ENCODE measurements around the gene COL9A2.

Gene COL9A2

GRCh38 chr1:40307186-40307585 is 9.9 kb downstream of the COL9A2 start:
- Mint-ChIP-seq H3K4me1 (no peaks in the 10 kb centered on the region), H3K27ac (no peak overlapping the region), H3K9me3 (no peaks in the 10 kb centered on the region), H3K4me3 (no peak overlapping the region), H3K36me3 (ENCODE audit: low read depth) (no peaks in the 10 kb centered on the region), H3K27me3 (ENCODE audit: low read depth) (no peaks in the 10 kb centered on the region)
- TF ChIP-seq CTCF (IDR thresholded peaks at IDR 0.05; ENCODE audit: unreplicated experiment in 3 of 3) = no peak

- Mint-ChIP-seq H3K27ac (no peak overlapping the region), H3K9me3 (no peaks in the 10 kb centered on the region), H3K4me1 (no peaks in the 10 kb centered on the region), H3K27me3 (ENCODE audit: low read depth) (no peaks in the 10 kb centered on the region), H3K36me3 (ENCODE audit: low read depth) (no peaks in the 10 kb centered on the region), H3K4me3 (no peak overlapping the region)
- no peak for TF ChIP-seq CTCF (IDR thresholded peaks at IDR 0.05; ENCODE audit: unreplicated experiment in 3 of 3)
Measured at GRCh38 chr1:40306296-40306695, 10.8 kb downstream of the COL9A2 start.

- Mint-ChIP-seq H3K27ac (no peak overlapping the region), H3K27me3 (ENCODE audit: low read depth) (no peaks in the 10 kb centered on the region), H3K4me1 (no peaks in the 10 kb centered on the region), H3K36me3 (ENCODE audit: low read depth) (no peaks in the 10 kb centered on the region), H3K9me3 (no peaks in the 10 kb centered on the region), H3K4me3 (no peak overlapping the region)
- no peak for TF ChIP-seq CTCF (IDR thresholded peaks at IDR 0.05; ENCODE audit: unreplicated experiment in 3 of 3)
Measured at GRCh38 chr1:40305871-40306270, 11.2 kb downstream of the COL9A2 start.

DNA sequence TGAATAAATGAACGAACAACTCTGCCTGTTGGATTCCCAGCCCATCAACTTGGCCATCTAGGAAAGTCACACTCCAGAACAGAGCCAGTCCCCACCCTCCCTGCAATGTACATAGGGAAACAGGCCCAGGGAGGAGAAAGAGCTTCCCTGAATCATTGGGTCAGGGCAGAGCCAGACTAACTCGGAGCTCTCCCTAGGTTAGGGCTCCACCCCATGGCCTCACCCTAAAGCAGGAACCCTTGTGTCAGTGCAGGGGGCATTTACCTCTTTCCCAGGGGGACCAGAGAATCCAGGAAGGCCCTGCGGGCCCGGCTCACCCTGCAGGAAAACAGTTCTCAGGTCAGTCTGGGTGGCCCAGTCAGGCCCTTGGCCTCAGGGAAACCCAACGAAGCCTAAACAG is 11.6 kb downstream of the COL9A2 start:
- no peak overlapping the region for H3K27ac Mint-ChIP-seq
- no peak for TF ChIP-seq CTCF (IDR thresholded peaks at IDR 0.05; ENCODE audit: unreplicated experiment in 3 of 3)
- H3K36me3 Mint-ChIP-seq (ENCODE audit: low read depth) = no peaks in the 10 kb centered on the region

GRCh38 chr1:40303790-40304189 is 13.3 kb downstream of the COL9A2 start:
- Mint-ChIP-seq H3K36me3 (ENCODE audit: low read depth) (no peaks in the 10 kb centered on the region), H3K4me3 (no peak overlapping the region), H3K27ac (no peak overlapping the region), H3K27me3 (ENCODE audit: low read depth) (no peaks in the 10 kb centered on the region), H3K9me3 (no peaks in the 10 kb centered on the region), H3K4me1 (no peaks in the 10 kb centered on the region)
- no peak for TF ChIP-seq CTCF (IDR thresholded peaks at IDR 0.05; ENCODE audit: unreplicated experiment in 3 of 3)

More for the DNA sequence above, 11.6 kb downstream of the COL9A2 start:
- Mint-ChIP-seq H3K27me3 (ENCODE audit: low read depth) (no peaks in the 10 kb centered on the region), H3K4me3 (no peak overlapping the region), H3K4me1 (no peaks in the 10 kb centered on the region), H3K9me3 (no peaks in the 10 kb centered on the region)

DNA sequence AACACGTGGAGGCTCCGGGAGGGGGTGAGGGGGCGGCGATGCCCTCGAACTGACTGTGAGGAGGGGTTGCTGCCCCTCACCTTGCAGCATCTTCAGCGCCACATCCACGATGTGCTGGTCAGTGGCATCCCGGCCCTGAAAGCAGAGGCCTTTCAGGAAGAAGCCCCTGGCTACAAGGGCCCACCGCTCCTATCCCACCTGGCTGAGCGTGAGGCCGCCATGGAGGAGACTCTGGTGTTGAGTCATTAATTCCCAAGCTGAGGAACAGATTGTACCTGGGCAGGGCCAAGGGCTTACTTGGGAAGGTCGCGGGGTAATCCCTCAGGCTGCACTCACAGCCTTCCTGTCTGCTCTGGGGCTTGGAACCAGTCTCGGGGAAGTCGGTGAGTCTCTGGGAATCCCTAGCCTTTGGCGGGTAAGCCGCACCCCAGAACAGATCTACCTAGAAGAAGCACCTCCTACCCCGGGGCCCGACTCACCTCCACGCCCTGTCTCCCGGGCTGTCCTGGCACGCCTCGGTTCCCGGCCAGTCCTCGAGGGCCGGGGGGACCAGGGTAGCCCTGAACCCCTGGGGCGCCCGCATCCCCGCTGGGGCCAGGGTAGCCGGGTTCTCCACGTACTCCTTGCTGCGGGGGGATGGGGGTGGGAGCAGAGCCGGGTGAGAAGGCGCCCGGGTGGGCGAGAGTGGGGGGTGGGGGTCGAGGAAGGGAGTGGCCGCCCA is 13.9 kb downstream of the COL9A2 start:
- Mint-ChIP-seq H3K4me3 (no peak overlapping the region), H3K9me3 (no peaks in the 10 kb centered on the region), H3K27ac (no peak overlapping the region), H3K27me3 (ENCODE audit: low read depth) (no peaks in the 10 kb centered on the region), H3K36me3 (ENCODE audit: low read depth) (no peaks in the 10 kb centered on the region), H3K4me1 (no peaks in the 10 kb centered on the region)
- no peak for TF ChIP-seq CTCF (IDR thresholded peaks at IDR 0.05; ENCODE audit: unreplicated experiment in 3 of 3)

Data from nephron (organoid).